Measurements from ENCODE around the gene TERT.

Gene TERT

GRCh38 chr5:1232780-1233179, 62.1 kb downstream of the TERT start:
- no peak for ATAC-seq
- TF ChIP-seq CSRNP3 (CRISPR knock-in tag; IDR thresholded peaks at IDR 0.05) = no peak
- no peak for TF ChIP-seq RARB (CRISPR knock-in tag; IDR thresholded peaks at IDR 0.05)
- no peak for TF ChIP-seq ZNF8 (CRISPR knock-in tag; IDR thresholded peaks at IDR 0.05)
- TF ChIP-seq BACH2 (CRISPR knock-in tag; IDR thresholded peaks at IDR 0.05; ENCODE audit: borderline replicate concordance) = no peak
- TF ChIP-seq ISL1 (CRISPR knock-in tag; IDR thresholded peaks at IDR 0.05) = no peak
- TF ChIP-seq ZFP3 (CRISPR knock-in tag; IDR thresholded peaks at IDR 0.05) = no peak
- TF ChIP-seq POU6F1 (CRISPR knock-in tag; IDR thresholded peaks at IDR 0.05; ENCODE audit: borderline replicate concordance, low read depth) = no peak
- no peak for TF ChIP-seq ZC3H10 (CRISPR knock-in tag; IDR thresholded peaks at IDR 0.05)
- no peak for TF ChIP-seq ZNF565 (CRISPR knock-in tag; conservative IDR thresholded peaks at IDR 0.05; ENCODE audit: low read depth)
- TF ChIP-seq ZFP30 (CRISPR knock-in tag; IDR thresholded peaks at IDR 0.05) = no peak
- TF ChIP-seq PPARA (CRISPR knock-in tag; IDR thresholded peaks at IDR 0.05; ENCODE audit: borderline replicate concordance) = no peak
- TF ChIP-seq TCF4 (CRISPR knock-in tag; IDR thresholded peaks at IDR 0.05; ENCODE audit: borderline replicate concordance) = no peak
- no peak for TF ChIP-seq CSDC2 (CRISPR knock-in tag; IDR thresholded peaks at IDR 0.05)
- no peak for TF ChIP-seq ESRRG (CRISPR knock-in tag; IDR thresholded peaks at IDR 0.05)
- no peak for TF ChIP-seq TSHZ2 (CRISPR knock-in tag; IDR thresholded peaks at IDR 0.05)
- TF ChIP-seq PATZ1 (CRISPR knock-in tag; IDR thresholded peaks at IDR 0.05; ENCODE audit: borderline replicate concordance) = no peak
- no peak for TF ChIP-seq GLIS3 (CRISPR knock-in tag; IDR thresholded peaks at IDR 0.05)
- TF ChIP-seq OSR1 (CRISPR knock-in tag; IDR thresholded peaks at IDR 0.05) = no peak
- no peak for TF ChIP-seq SNAI2 (CRISPR knock-in tag; IDR thresholded peaks at IDR 0.05)
- TF ChIP-seq ARNTL (CRISPR knock-in tag; IDR thresholded peaks at IDR 0.05; ENCODE audit: borderline replicate concordance, low read depth) = no peak

- ATAC-seq = no peak
- TF ChIP-seq PATZ1 (CRISPR knock-in tag; IDR thresholded peaks at IDR 0.05; ENCODE audit: borderline replicate concordance) = no peak
- no peak for TF ChIP-seq TCF4 (CRISPR knock-in tag; IDR thresholded peaks at IDR 0.05; ENCODE audit: borderline replicate concordance)
- no peak for TF ChIP-seq ISL1 (CRISPR knock-in tag; IDR thresholded peaks at IDR 0.05)
- TF ChIP-seq TOX (CRISPR knock-in tag; IDR thresholded peaks at IDR 0.05; ENCODE audit: borderline replicate concordance) = no peak
- no peak for TF ChIP-seq CSDC2 (CRISPR knock-in tag; IDR thresholded peaks at IDR 0.05)
- no peak for TF ChIP-seq POU6F1 (CRISPR knock-in tag; IDR thresholded peaks at IDR 0.05; ENCODE audit: borderline replicate concordance, low read depth)
- no peak for TF ChIP-seq ZFP3 (CRISPR knock-in tag; IDR thresholded peaks at IDR 0.05)
- TF ChIP-seq TSHZ2 (CRISPR knock-in tag; IDR thresholded peaks at IDR 0.05) = no peak
- no peak for TF ChIP-seq ZNF565 (CRISPR knock-in tag; conservative IDR thresholded peaks at IDR 0.05; ENCODE audit: low read depth)
These were observed 63.4 kb downstream of the TERT start for GRCh38 chr5:1231354-1231905.

All from SK-N-SH treated with all-trans-retinoic acid at 6 μM for 48 hours (cell line).